H9 (cell line): Measurements from ENCODE around the gene STYXL1. TPM values are rescaled to one million over a fixed set of nuclear protein-coding genes. Genes with fewer than 3 reads are reported as not detected.

Experiments
- DNase-seq: peaks from one replicate; pipeline ENCODE4 v3.0.0-alpha.2; 2017
- H2AFZ ChIP-seq: one replicate; pipeline ENCODE4 v1.6.1; 2013; ENCODE audit warnings: mild to moderate bottlenecking, low read length, control low read depth, moderate library complexity
- H2AK5ac ChIP-seq: 2 replicates; pipeline ENCODE4 v1.6.1; 2013; ENCODE audit warnings: low read length, control low read depth, mixed read lengths; ENCODE audit not compliant: insufficient read length
- H2BK120ac ChIP-seq: one replicate; pipeline ENCODE4 v1.6.1; 2013; ENCODE audit warnings: low read depth, mild to moderate bottlenecking, low read length, control low read depth, inconsistent platforms; ENCODE audit not compliant: poor library complexity, severe bottlenecking
- H2BK12ac ChIP-seq: 2 replicates; pipeline ENCODE4 v1.6.1; 2013; ENCODE audit warnings: low read length, control low read depth, mixed read lengths, low read depth; ENCODE audit not compliant: insufficient read length
- H2BK15ac ChIP-seq: 2 replicates; pipeline ENCODE4 v1.6.1; 2013; ENCODE audit warnings: low read depth, low read length, control low read depth
- H2BK20ac ChIP-seq: one replicate; pipeline ENCODE4 v1.6.1; 2013; ENCODE audit warnings: low read depth, mild to moderate bottlenecking, low read length, control low read depth, inconsistent platforms; ENCODE audit not compliant: poor library complexity, severe bottlenecking
- H2BK5ac ChIP-seq: 2 replicates; pipeline ENCODE4 v1.6.1; 2013; ENCODE audit warnings: low read length, control low read depth, mixed read lengths; ENCODE audit not compliant: insufficient read length
- H3K14ac ChIP-seq: 2 replicates; pipeline ENCODE4 v1.6.1; 2013; ENCODE audit warnings: low read length, control low read depth; ENCODE audit not compliant: insufficient read depth
- H3K18ac ChIP-seq: 2 replicates; pipeline ENCODE4 v1.6.1; 2013; ENCODE audit warnings: low read depth, mild to moderate bottlenecking, mixed read lengths, low read length, control low read depth; ENCODE audit not compliant: insufficient read length
- H3K23ac ChIP-seq: 2 replicates; pipeline ENCODE4 v1.6.1; 2013; ENCODE audit warnings: low read length, control low read depth, mixed read lengths, low read depth; ENCODE audit not compliant: insufficient read length
- H3K23me2 ChIP-seq: 2 replicates; pipeline ENCODE4 v1.6.1; 2013; ENCODE audit warnings: low read depth, mild to moderate bottlenecking, mixed read lengths, low read length, control low read depth; ENCODE audit not compliant: insufficient read length, poor library complexity, severe bottlenecking
- H3K27ac ChIP-seq: 2 replicates; pipeline ENCODE4 v1.5.1; 2013; ENCODE audit warnings: low read length, control low read depth, mixed read lengths, low read depth; ENCODE audit not compliant: insufficient read length
- H3K27me3 ChIP-seq: 2 replicates; pipeline ENCODE4 v1.6.1; 2013; ENCODE audit warnings: low read length, control low read depth, inconsistent platforms; ENCODE audit not compliant: insufficient read depth
- H3K4ac ChIP-seq: 2 replicates; pipeline ENCODE4 v1.6.1; 2013; ENCODE audit warnings: low read depth, mild to moderate bottlenecking, control low read depth, inconsistent platforms, low read length, moderate library complexity
- H3K4me1 ChIP-seq: 2 replicates; pipeline ENCODE4 v1.6.1; 2013; ENCODE audit warnings: low read length, control low read depth, inconsistent platforms; ENCODE audit not compliant: insufficient read depth
- H3K4me2 ChIP-seq: 2 replicates; pipeline ENCODE4 v1.6.1; 2013; ENCODE audit warnings: low read length, control low read depth, mixed read lengths; ENCODE audit not compliant: insufficient read length, insufficient read depth
- H3K56ac ChIP-seq: 2 replicates; pipeline ENCODE4 v1.6.1; 2013; ENCODE audit warnings: low read depth, mild to moderate bottlenecking, mixed read lengths, low read length, control low read depth; ENCODE audit not compliant: insufficient read length
- H3K79me1 ChIP-seq: 2 replicates; pipeline ENCODE4 v1.6.1; 2013; ENCODE audit warnings: low read depth, mild to moderate bottlenecking, moderate library complexity, low read length, control low read depth, inconsistent platforms; ENCODE audit not compliant: insufficient read depth, poor library complexity, severe bottlenecking
- H3K79me2 ChIP-seq: 2 replicates; pipeline ENCODE4 v1.6.1; 2013; ENCODE audit warnings: low read length, control low read depth, inconsistent platforms; ENCODE audit not compliant: insufficient read depth
- H3K9ac ChIP-seq: 2 replicates; pipeline ENCODE4 v1.6.1; 2013; ENCODE audit warnings: low read length, control low read depth, mixed read lengths; ENCODE audit not compliant: insufficient read length; ENCODE audit errors: extremely low read depth
- H3K9me3 ChIP-seq: one replicate; pipeline ENCODE4 v1.6.1; 2013; ENCODE audit warnings: low read depth, low read length, inconsistent platforms; ENCODE audit not compliant: control insufficient read depth
- H3T11ph ChIP-seq: one replicate; pipeline ENCODE4 v1.6.1; 2013; ENCODE audit warnings: mild to moderate bottlenecking, low read length, control low read depth, inconsistent platforms
- H4K20me1 ChIP-seq: one replicate; pipeline ENCODE4 v1.6.1; 2013; ENCODE audit not compliant: control insufficient read depth, insufficient read length, insufficient read depth
- H4K5ac ChIP-seq: 2 replicates; pipeline ENCODE4 v1.6.1; 2013; ENCODE audit warnings: low read depth, mild to moderate bottlenecking, mixed read lengths, low read length, control low read depth; ENCODE audit not compliant: insufficient read length
- H4K8ac ChIP-seq: replicated peaks from 2 replicates; pipeline ENCODE4 v1.6.1; 2013; ENCODE audit warnings: low read length, control low read depth, mixed read lengths, low read depth; ENCODE audit not compliant: insufficient read length
- H4K91ac ChIP-seq: 2 replicates; pipeline ENCODE4 v1.6.1; 2013; ENCODE audit warnings: low read depth, mild to moderate bottlenecking, moderate library complexity, mixed read lengths, low read length, control low read depth; ENCODE audit not compliant: insufficient read length
- H3K27ac Mint-ChIP-seq, 3 experiments: 2 replicates in 2 of 3; 3 replicates in 1 of 3; pipeline ENCODE4 v1.8.0; 2020 to 2021; ENCODE audit warnings: mixed read lengths in 3 of 3, mild to moderate bottlenecking in 1 of 3, moderate library complexity in 1 of 3
- H3K27me3 Mint-ChIP-seq: 2 replicates; pipeline ENCODE4 v1.8.0; 2021; ENCODE audit warnings: low read depth, mild to moderate bottlenecking, moderate library complexity, mixed read lengths
- H3K36me3 Mint-ChIP-seq, 3 experiments: 2 replicates in 2 of 3; 3 replicates in 1 of 3; pipeline ENCODE4 v1.8.0; 2020 to 2021; ENCODE audit warnings: low read depth in 3 of 3, mixed read lengths in 3 of 3; ENCODE audit not compliant: insufficient read depth in 1 of 3
- H3K4me1 Mint-ChIP-seq, 2 experiments: 2 replicates each; pipeline ENCODE4 v1.8.0; 2020; ENCODE audit warnings: mixed read lengths in 2 of 2
- H3K4me3 Mint-ChIP-seq, 2 experiments: 2 replicates in 1 of 2; 3 replicates in 1 of 2; pipeline ENCODE4 v1.8.0; 2020 to 2021; ENCODE audit warnings: mild to moderate bottlenecking in 2 of 2, mixed read lengths in 2 of 2, moderate library complexity in 1 of 2
- H3K9me3 Mint-ChIP-seq, 2 experiments: 2 replicates in 1 of 2; 3 replicates in 1 of 2; pipeline ENCODE4 v1.8.0; 2020; ENCODE audit warnings: mild to moderate bottlenecking in 2 of 2, mixed read lengths in 2 of 2, moderate library complexity in 1 of 2
- WGBS: extraction: QIAGEN DNeasy Blood & Tissue Kit; methylation state at CpG from one replicate; pipeline ENCODE4 v1.1.7; 2013; ENCODE audit warnings: missing lambda C conversion rate, low lambda C conversion rate, mixed read lengths; ENCODE audit not compliant: insufficient read length; ENCODE audit errors: extremely low coverage; 5-methylcytosine and 5-hydroxymethylcytosine counted together
- total RNA-seq: library from RNA; stranded (reverse); gene quantifications from 2 replicates; pipeline ENCODE4 v1.2.1, GENCODE V29; 2021
- TF ChIP-seq, protein P1 (sequence below): fragments of 200-600 bp; sonication (generic); conservative IDR thresholded peaks from 3 replicates; pipeline ENCODE4 v1.8.0; 2021; ENCODE audit warnings: antibody characterized with exemption, mild to moderate bottlenecking

STYXL1 gene
- total RNA-seq, 1 experiment from 2014 or later: 38.7 TPM

DNA sequence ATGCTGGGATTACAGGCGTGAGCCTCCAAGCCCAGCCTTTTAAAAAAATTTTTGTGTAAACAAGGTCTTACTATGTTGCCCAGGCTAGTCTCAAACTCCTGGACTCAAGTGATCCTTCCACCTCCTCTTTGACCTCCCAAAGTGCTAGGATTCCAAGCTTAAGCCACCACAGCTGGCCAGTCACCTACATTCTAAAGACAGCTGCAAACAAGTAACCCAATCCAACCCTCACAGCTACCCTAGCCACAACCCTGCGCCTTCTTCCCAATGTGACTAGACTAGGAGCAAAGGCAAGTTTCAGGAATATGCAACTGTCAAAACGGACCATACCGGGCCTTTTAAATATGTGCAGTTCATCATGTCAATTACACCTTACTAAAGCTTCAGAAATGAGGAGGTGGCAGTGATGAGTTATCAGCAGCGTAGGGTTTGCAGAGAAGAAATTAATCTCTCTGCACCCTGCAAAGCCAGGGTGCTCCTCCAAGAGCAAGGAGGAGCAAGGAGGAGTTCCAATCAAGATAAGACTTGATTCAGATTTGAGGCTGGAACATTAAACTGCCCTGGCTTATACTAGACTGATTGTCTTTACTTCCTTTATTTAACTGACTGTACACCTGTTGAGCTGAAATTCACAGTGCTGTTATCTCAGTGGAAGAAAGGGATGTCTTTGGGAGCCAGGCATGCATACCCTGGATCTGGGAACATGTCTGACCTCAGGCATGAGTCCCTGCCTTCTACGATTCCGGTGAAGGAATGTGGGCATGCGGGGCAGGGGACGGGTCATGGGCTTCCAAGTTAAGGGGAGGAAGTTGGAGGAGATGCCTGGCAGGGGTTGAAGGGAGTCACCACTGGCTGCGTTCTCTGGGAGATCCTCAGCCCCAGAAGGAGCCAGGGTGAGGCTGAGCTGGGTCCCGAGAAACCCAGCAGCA is 37.9 kb downstream of the STYXL1 start:
- H2BK20ac ChIP-seq: no peak overlapping the region
- Mint-ChIP-seq H3K9me3 (no peaks in the 10 kb centered on the region), H3K4me1 (0 out of 4 replicates have a peak, but pooled peaks cover 0 to 2% of the 10 kb centered on the region in 2 experiments), H3K36me3 (peaks cover 8 to 13% (median 12%) of the 10 kb centered on the region in 3 experiments; a peak in 6 of 7 replicates), H3K4me3 (no peak overlapping the region), H3K27me3 (no peaks in the 10 kb centered on the region), H3K27ac (peak overlapping the region in 2 of 3 experiments; percentile 69 to 90; a peak in 3 of 7 replicates)
- no peak overlapping the region for H3K9ac ChIP-seq
- no peak overlapping the region for H3T11ph ChIP-seq
- H3K18ac ChIP-seq: no peak overlapping the region
- no peak overlapping the region for H3K14ac ChIP-seq
- no peaks in the 10 kb centered on the region for H3K4me1 ChIP-seq
- H2BK5ac ChIP-seq: no peak overlapping the region
- no peaks in the 10 kb centered on the region for H3K27me3 ChIP-seq
- H3K9me3 ChIP-seq: no peaks in the 10 kb centered on the region
- no peak overlapping the region for H2AFZ ChIP-seq
- H3K23me2 ChIP-seq: no peaks in the 10 kb centered on the region
- TF ChIP-seq, protein P1, sequence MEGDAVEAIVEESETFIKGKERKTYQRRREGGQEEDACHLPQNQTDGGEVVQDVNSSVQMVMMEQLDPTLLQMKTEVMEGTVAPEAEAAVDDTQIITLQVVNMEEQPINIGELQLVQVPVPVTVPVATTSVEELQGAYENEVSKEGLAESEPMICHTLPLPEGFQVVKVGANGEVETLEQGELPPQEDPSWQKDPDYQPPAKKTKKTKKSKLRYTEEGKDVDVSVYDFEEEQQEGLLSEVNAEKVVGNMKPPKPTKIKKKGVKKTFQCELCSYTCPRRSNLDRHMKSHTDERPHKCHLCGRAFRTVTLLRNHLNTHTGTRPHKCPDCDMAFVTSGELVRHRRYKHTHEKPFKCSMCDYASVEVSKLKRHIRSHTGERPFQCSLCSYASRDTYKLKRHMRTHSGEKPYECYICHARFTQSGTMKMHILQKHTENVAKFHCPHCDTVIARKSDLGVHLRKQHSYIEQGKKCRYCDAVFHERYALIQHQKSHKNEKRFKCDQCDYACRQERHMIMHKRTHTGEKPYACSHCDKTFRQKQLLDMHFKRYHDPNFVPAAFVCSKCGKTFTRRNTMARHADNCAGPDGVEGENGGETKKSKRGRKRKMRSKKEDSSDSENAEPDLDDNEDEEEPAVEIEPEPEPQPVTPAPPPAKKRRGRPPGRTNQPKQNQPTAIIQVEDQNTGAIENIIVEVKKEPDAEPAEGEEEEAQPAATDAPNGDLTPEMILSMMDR: no peak
- H3K27ac ChIP-seq: no peak overlapping the region
- H3K23ac ChIP-seq: no peak overlapping the region
- no peak overlapping the region for H3K4ac ChIP-seq
- no peaks in the 10 kb centered on the region for H3K79me1 ChIP-seq
- WGBS: no CpG with 5 or more reads among the region's 11 CpGs
- H3K4me2 ChIP-seq: no peak overlapping the region
- no peak overlapping the region for H4K91ac ChIP-seq
- no peak overlapping the region for H2AK5ac ChIP-seq
- H4K5ac ChIP-seq: no peak overlapping the region
- no peaks in the 10 kb centered on the region for H3K79me2 ChIP-seq
- no peak for DNase-seq
- H2BK120ac ChIP-seq: no peak overlapping the region
- no peak overlapping the region for H3K56ac ChIP-seq
- H2BK12ac ChIP-seq: no peak overlapping the region
- no peak overlapping the region for H4K8ac ChIP-seq
- no peak overlapping the region for H2BK15ac ChIP-seq
- no peaks in the 10 kb centered on the region for H4K20me1 ChIP-seq
